ENCODE results near the gene ARHGAP18. TPM values are rescaled to one million over a fixed set of nuclear protein-coding genes. Genes with fewer than 3 reads are reported as not detected.

ARHGAP18 gene
- total RNA-seq, 4 donors from 2014 or later, result 5.2 to 15.9 (median 7.4) TPM

GRCh38 chr6:129744880-129745237, 34.9 kb upstream of the ARHGAP18 start:
- H3K27ac ChIP-seq (replicated peaks in 1 of 4), result no peak overlapping the region
- no peak overlapping the region for H3K4me3 ChIP-seq
- intact Hi-C loops (cut with DNase I), result no loop called here
- peaks cover 7 to 28% (median 19%) of the 10 kb centered on the region in 4 donors for H3K4me1 ChIP-seq
- no peaks in the 10 kb centered on the region for H3K9me3 ChIP-seq
- no peak for DNase-seq (ENCODE audit: extremely low spot score)
- WGBS, result 76% methylated on average over 6 of the region's 6 CpGs
- no peaks in the 10 kb centered on the region for H3K27me3 ChIP-seq
- no peaks in the 10 kb centered on the region for H3K36me3 ChIP-seq
- TF ChIP-seq CTCF (IDR thresholded peaks at IDR 0.05) (no peak), EP300 (IDR thresholded peaks at IDR 0.05) (no peak), POLR2AphosphoS5 (IDR thresholded peaks at IDR 0.05) (no peak), POLR2A (IDR thresholded peaks at IDR 0.05; ENCODE audit: low read depth) (no peak)

GRCh38 chr6:129744201-129744879, 34.4 kb upstream of the ARHGAP18 start:
- H3K9me3 ChIP-seq, result no peaks in the 10 kb centered on the region
- H3K4me3 ChIP-seq, result no peak overlapping the region
- H3K27me3 ChIP-seq, result no peaks in the 10 kb centered on the region
- 60% methylated on average over 4 of the region's 4 CpGs for WGBS
- no peak for TF ChIP-seq POLR2A (IDR thresholded peaks at IDR 0.05; ENCODE audit: low read depth)
- no peak for TF ChIP-seq CTCF (IDR thresholded peaks at IDR 0.05)
- TF ChIP-seq POLR2AphosphoS5 (IDR thresholded peaks at IDR 0.05), result no peak
- no peak for TF ChIP-seq EP300 (IDR thresholded peaks at IDR 0.05)
- DNase-seq (ENCODE audit: extremely low spot score), result no peak
- intact Hi-C loops (cut with DNase I), result no loop called here
- H3K4me1 ChIP-seq, result peaks cover 6 to 25% (median 15%) of the 10 kb centered on the region in 4 donors
- H3K36me3 ChIP-seq, result no peaks in the 10 kb centered on the region
- H3K27ac ChIP-seq (replicated peaks in 1 of 4), result no peak overlapping the region

- H3K9me3 ChIP-seq, result no peaks in the 10 kb centered on the region
- WGBS, result 56% methylated on average over 1 of the region's 1 CpG
- H3K27ac ChIP-seq (replicated peaks in 1 of 4), result no peak overlapping the region
- DNase-seq (ENCODE audit: extremely low spot score), result no peak
- H3K4me1 ChIP-seq, result peaks cover 0 to 10% (median 3%) of the 10 kb centered on the region in 4 donors
- H3K27me3 ChIP-seq, result no peaks in the 10 kb centered on the region
- intact Hi-C loops (cut with DNase I), result no loop called here
- H3K36me3 ChIP-seq, result no peaks in the 10 kb centered on the region
- H3K4me3 ChIP-seq, result no peak overlapping the region
- TF ChIP-seq CTCF (IDR thresholded peaks at IDR 0.05), result no peak
- no peak for TF ChIP-seq EP300 (IDR thresholded peaks at IDR 0.05)
- no peak for TF ChIP-seq POLR2AphosphoS5 (IDR thresholded peaks at IDR 0.05)
- no peak for TF ChIP-seq POLR2A (IDR thresholded peaks at IDR 0.05; ENCODE audit: low read depth)
These were observed 30.0 kb upstream of the ARHGAP18 start for GRCh38 chr6:129740013-129740412.

GRCh38 chr6:129736105-129736504, 26.1 kb upstream of the ARHGAP18 start:
- no peak overlapping the region for H3K4me3 ChIP-seq
- WGBS, result 97% methylated on average over 2 of the region's 2 CpGs
- TF ChIP-seq CTCF (IDR thresholded peaks at IDR 0.05) (no peak), EP300 (IDR thresholded peaks at IDR 0.05) (no peak), POLR2AphosphoS5 (IDR thresholded peaks at IDR 0.05) (no peak), POLR2A (IDR thresholded peaks at IDR 0.05; ENCODE audit: low read depth) (no peak)
- H3K9me3 ChIP-seq, result no peaks in the 10 kb centered on the region
- intact Hi-C loops (cut with DNase I), result loop anchor here (5.0 kb wide), 1 partner anchor 139 kb away; no protein-coding TSS in a partner anchor
- no peaks in the 10 kb centered on the region for H3K27me3 ChIP-seq
- no peaks in the 10 kb centered on the region for H3K36me3 ChIP-seq
- H3K4me1 ChIP-seq, result no peaks in the 10 kb centered on the region
- H3K27ac ChIP-seq (replicated peaks in 1 of 4), result no peak overlapping the region
- no peak for DNase-seq (ENCODE audit: extremely low spot score)

- no peaks in the 10 kb centered on the region for H3K9me3 ChIP-seq
- no peaks in the 10 kb centered on the region for H3K36me3 ChIP-seq
- H3K4me1 ChIP-seq, result no peaks in the 10 kb centered on the region
- TF ChIP-seq EP300 (IDR thresholded peaks at IDR 0.05), result no peak
- no peak for TF ChIP-seq POLR2AphosphoS5 (IDR thresholded peaks at IDR 0.05)
- no peak for TF ChIP-seq CTCF (IDR thresholded peaks at IDR 0.05)
- no peak for TF ChIP-seq POLR2A (IDR thresholded peaks at IDR 0.05; ENCODE audit: low read depth)
- DNase-seq (ENCODE audit: extremely low spot score), result no peak
- intact Hi-C loops (cut with DNase I), result no loop called here
- 80% methylated on average over 2 of the region's 2 CpGs for WGBS
- no peaks in the 10 kb centered on the region for H3K27me3 ChIP-seq
- H3K4me3 ChIP-seq, result no peak overlapping the region
- no peak overlapping the region for H3K27ac ChIP-seq (replicated peaks in 1 of 4)
These were observed 23.3 kb upstream of the ARHGAP18 start for GRCh38 chr6:129733290-129733689.

All from esophagus muscularis mucosa (tissue), 4 donors.